ENCODE measurements around the gene RDH8.
A peak's percentile ranks its signal among the peaks of the same experiment; 100 is the strongest.

RDH8 gene

DNA sequence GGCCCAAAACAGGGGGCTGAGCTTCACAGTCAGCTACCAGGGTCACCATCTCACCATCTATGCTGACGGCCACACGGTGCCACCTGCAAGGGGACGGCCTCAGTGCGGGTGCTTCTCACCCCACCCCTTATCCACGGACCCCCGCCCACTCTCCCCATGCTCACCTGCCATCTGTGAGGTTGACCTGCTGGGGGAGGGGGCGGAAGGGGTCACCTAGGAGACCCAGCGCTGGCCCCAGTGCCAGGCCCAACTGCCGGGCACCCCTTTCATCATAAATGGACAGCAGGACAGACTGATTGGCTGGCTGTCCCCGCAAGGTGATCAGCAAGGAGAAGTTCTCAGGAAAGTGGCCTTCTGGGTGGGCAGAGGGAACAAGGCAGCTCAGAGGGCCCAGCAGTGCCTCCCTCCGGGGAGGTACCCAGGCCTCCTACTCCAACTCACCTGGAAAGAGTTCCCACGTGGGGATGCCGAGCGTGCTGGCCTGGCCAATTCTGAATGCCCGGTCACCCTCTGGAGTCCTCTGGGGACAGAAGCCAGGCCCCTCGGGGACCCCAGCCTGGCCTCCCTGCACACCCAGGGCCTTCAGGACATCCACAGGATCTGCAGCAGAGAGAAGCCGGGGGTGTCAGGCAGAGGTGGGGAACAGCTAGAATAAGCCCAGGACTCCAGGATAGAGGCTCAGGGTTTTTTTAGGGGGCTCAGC, 7.5 kb upstream of the RDH8 start:
- DNase-seq = no peak
- Histone ChIP-seq H3K9me3 (ENCODE audit: control extremely low read depth in 1 of 5, control insufficient read depth in 4 of 5, insufficient read depth in 2 of 5, low read depth in 1 of 5, low read length in 4 of 5) (no peaks in the 10 kb centered on the region), H3K27ac (ENCODE audit: insufficient read depth in 1 of 2, low read depth in 1 of 2, low read length in 2 of 2, poor library complexity in 1 of 2, severe bottlenecking in 2 of 2) (no peak overlapping the region), H3K4me1 (ENCODE audit: control extremely low read depth in 1 of 4, control insufficient read depth in 4 of 4, insufficient read depth in 4 of 4, low read length in 3 of 4) (peaks cover 0 to 5% (median 2%) of the 10 kb centered on the region in 4 experiments), H3K4me3 (ENCODE audit: control insufficient read depth in 1 of 7, extremely low read depth in 1 of 7, insufficient read depth in 4 of 7, low read depth in 2 of 7, low read length in 6 of 7) (no peak overlapping the region), H3K27me3 (replicated peaks in 2 of 5; ENCODE audit: control insufficient read depth in 4 of 5, insufficient read depth in 5 of 5, low read length in 4 of 5) (peaks cover 2 to 56% (median 22%) of the 10 kb centered on the region in 5 experiments), H3K36me3 (ENCODE audit: control insufficient read depth in 4 of 4, insufficient read depth in 4 of 4, low read length in 3 of 4) (no peaks in the 10 kb centered on the region)
- POLR2A ChIA-PET = interaction anchor here (0.5 kb wide), 1 partner anchor 692 kb away, joined by 3 read pairs; no protein-coding TSS in a partner anchor
- 88% methylated on average over 14 of the region's 17 CpGs for WGBS (ENCODE audit: insufficient coverage)
- CTCF ChIA-PET = no interaction called here

DNA sequence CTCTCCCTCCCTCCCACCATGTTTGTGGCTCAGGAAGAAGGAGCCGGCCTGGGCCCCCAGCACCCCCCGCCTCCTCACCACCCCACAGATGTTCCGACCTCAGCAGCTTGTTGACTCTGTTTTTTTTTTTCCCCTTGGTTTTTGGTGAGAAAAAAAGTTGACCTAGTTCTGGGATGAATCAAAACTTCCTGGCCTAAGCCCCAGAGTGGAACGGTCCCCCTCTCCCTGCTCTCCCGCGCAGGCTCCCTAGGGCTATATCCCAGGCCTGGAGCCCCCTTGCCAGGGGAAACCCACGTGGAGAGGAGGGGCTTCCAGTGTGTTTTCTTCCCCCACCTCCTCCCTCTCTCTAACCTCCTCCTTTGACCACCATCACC, 7.0 kb upstream of the RDH8 start:
- no peaks in the 10 kb centered on the region for H3K9me3 ChIP-seq (ENCODE audit: control extremely low read depth in 1 of 5, control insufficient read depth in 4 of 5, insufficient read depth in 2 of 5, low read depth in 1 of 5, low read length in 4 of 5)
- H3K4me3 ChIP-seq (ENCODE audit: control insufficient read depth in 1 of 7, extremely low read depth in 1 of 7, insufficient read depth in 4 of 7, low read depth in 2 of 7, low read length in 6 of 7) = no peak overlapping the region
- H3K36me3 ChIP-seq (ENCODE audit: control insufficient read depth in 4 of 4, insufficient read depth in 4 of 4, low read length in 3 of 4) = no peaks in the 10 kb centered on the region
- POLR2A ChIA-PET = interaction anchor here (0.5 kb wide), 1 partner anchor 691 kb away, joined by 3 read pairs; no protein-coding TSS in a partner anchor
- peak in 1 of 3 donors; percentile 13 for DNase-seq
- peaks cover 2 to 62% (median 27%) of the 10 kb centered on the region in 5 experiments for H3K27me3 ChIP-seq (replicated peaks in 2 of 5; ENCODE audit: control insufficient read depth in 4 of 5, insufficient read depth in 5 of 5, low read length in 4 of 5)
- H3K4me1 ChIP-seq (ENCODE audit: control extremely low read depth in 1 of 4, control insufficient read depth in 4 of 4, insufficient read depth in 4 of 4, low read length in 3 of 4) = peaks cover 0 to 5% (median 2%) of the 10 kb centered on the region in 4 experiments
- CTCF ChIA-PET = no interaction called here
- WGBS (ENCODE audit: insufficient coverage) = 40% methylated on average over 2 of the region's 7 CpGs
- no peak overlapping the region for H3K27ac ChIP-seq (ENCODE audit: insufficient read depth in 1 of 2, low read depth in 1 of 2, low read length in 2 of 2, poor library complexity in 1 of 2, severe bottlenecking in 2 of 2)

DNA sequence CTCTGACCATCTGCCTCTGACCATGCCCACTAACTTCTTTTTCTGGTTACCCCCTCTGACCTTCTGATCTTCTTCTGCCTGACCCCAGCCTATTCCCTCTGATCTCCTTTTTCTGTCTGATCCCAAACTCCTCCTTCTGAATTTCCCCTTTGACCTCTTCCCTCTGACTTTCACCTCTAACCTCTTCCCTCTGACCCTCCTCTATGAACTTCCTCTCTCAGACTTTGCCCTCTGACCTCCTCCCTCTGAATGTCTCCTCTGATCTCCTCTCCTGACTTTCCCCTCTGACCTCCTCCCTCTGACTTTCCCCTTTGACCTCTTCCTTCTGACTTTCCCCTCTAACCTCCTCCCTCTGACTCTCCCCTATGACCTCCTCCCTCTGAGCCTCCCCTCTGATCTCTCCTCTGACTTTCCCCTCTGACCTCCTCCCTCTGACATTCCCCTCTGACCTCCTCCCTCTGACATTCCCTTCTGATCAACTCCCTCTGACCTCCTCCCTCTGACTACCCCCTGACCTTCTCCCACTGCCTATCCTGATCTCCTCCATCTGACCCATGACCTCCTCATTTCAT, 6.4 kb upstream of the RDH8 start:
- Histone ChIP-seq H3K9me3 (ENCODE audit: control extremely low read depth in 1 of 5, control insufficient read depth in 4 of 5, insufficient read depth in 2 of 5, low read depth in 1 of 5, low read length in 4 of 5) (no peaks in the 10 kb centered on the region), H3K27me3 (replicated peaks in 2 of 5; ENCODE audit: control insufficient read depth in 4 of 5, insufficient read depth in 5 of 5, low read length in 4 of 5) (peaks cover 2 to 67% (median 30%) of the 10 kb centered on the region in 5 experiments), H3K27ac (ENCODE audit: insufficient read depth in 1 of 2, low read depth in 1 of 2, low read length in 2 of 2, poor library complexity in 1 of 2, severe bottlenecking in 2 of 2) (no peak overlapping the region), H3K36me3 (ENCODE audit: control insufficient read depth in 4 of 4, insufficient read depth in 4 of 4, low read length in 3 of 4) (no peaks in the 10 kb centered on the region), H3K4me1 (ENCODE audit: control extremely low read depth in 1 of 4, control insufficient read depth in 4 of 4, insufficient read depth in 4 of 4, low read length in 3 of 4) (peaks cover 0 to 5% (median 2%) of the 10 kb centered on the region in 4 experiments), H3K4me3 (ENCODE audit: control insufficient read depth in 1 of 7, extremely low read depth in 1 of 7, insufficient read depth in 4 of 7, low read depth in 2 of 7, low read length in 6 of 7) (no peak overlapping the region)
- DNase-seq = no peak
- ChIA-PET POLR2A (no interaction called here), CTCF (no interaction called here)

DNA sequence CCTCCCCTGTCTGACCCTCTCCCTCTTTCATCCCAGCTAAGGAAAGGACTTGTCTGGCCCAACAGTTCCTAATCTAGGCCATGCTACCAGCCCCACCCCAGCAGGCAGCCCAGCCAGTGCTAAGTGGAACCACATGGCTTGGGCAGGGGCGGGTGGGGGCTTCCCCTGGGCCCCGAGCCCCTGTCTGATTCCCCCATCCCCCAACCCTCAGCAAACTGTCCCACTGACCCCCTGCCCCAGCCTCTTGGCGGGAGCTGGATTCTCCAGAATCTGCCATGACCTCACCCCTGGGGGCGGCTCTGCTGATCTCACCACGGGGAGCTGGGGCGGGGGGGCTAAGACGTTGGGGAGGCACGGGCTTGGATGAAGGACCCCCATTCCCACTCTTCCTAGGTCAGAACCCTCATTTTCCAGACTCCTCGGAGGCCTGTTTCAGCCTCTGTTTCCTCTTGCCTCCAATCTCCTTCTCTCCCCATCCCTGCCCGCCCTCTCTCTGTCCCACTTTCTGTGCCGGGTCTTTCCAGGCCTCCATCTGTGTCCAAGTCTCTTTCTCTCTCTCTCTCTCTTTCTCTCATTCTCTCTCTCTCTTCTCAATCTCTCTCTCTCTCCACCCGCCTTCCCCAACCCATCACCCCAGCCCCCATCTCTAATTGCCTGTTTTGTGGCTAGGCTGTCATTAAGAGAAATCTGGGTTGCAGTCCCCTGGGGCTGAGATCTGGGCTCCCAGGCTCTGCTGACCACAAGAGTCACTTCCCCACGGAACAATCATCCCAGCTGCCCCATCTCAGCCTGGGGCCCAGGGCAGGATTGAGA, 5.7 kb upstream of the RDH8 start:
- no peaks in the 10 kb centered on the region for H3K36me3 ChIP-seq (ENCODE audit: control insufficient read depth in 4 of 4, insufficient read depth in 4 of 4, low read length in 3 of 4)
- peaks cover 0 to 5% (median 2%) of the 10 kb centered on the region in 4 experiments for H3K4me1 ChIP-seq (ENCODE audit: control extremely low read depth in 1 of 4, control insufficient read depth in 4 of 4, insufficient read depth in 4 of 4, low read length in 3 of 4)
- WGBS (ENCODE audit: insufficient coverage) = 51% methylated on average over 12 of the region's 13 CpGs
- peaks cover 2 to 74% (median 32%) of the 10 kb centered on the region in 5 experiments for H3K27me3 ChIP-seq (replicated peaks in 2 of 5; ENCODE audit: control insufficient read depth in 4 of 5, insufficient read depth in 5 of 5, low read length in 4 of 5)
- ChIA-PET CTCF (interaction anchor here (1.0 kb wide), 1 partner anchor 9 kb away, joined by 3 read pairs; no protein-coding TSS in a partner anchor), POLR2A (no interaction called here)
- H3K9me3 ChIP-seq (ENCODE audit: control extremely low read depth in 1 of 5, control insufficient read depth in 4 of 5, insufficient read depth in 2 of 5, low read depth in 1 of 5, low read length in 4 of 5) = no peaks in the 10 kb centered on the region
- H3K4me3 ChIP-seq (ENCODE audit: control insufficient read depth in 1 of 7, extremely low read depth in 1 of 7, insufficient read depth in 4 of 7, low read depth in 2 of 7, low read length in 6 of 7) = no peak overlapping the region
- no peak overlapping the region for H3K27ac ChIP-seq (ENCODE audit: insufficient read depth in 1 of 2, low read depth in 1 of 2, low read length in 2 of 2, poor library complexity in 1 of 2, severe bottlenecking in 2 of 2)
- peak in 1 of 3 donors; percentile 3 for DNase-seq

DNA sequence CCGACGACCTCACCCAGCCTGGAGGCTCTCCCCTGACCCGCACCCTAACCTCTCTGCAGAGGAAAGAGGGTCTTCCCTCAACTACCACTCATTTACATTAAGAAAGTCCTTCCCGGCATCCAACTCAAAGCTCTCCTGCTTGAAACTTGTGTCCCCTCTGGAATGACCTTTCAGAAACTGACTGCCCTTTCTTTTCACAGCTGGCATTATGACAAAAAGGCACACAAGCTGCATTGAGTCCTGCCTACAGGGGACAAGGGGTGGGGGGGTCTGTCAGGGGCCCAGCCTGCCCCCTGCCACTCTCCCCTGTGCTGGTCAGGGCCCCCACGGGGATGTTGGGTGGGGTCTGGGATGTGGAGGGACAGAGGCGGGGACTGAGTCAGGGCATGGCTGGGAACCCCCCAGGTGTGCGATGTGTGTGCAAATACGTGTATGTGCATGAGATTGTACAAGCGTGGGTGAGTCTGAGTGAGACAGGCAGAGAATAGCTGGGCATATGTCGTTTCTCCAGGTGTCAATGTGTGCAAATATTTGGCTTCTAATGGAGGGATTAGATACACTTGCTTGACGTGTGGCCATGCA, 5.0 kb upstream of the RDH8 start:
- Histone ChIP-seq H3K4me3 (ENCODE audit: control insufficient read depth in 1 of 7, extremely low read depth in 1 of 7, insufficient read depth in 4 of 7, low read depth in 2 of 7, low read length in 6 of 7) (no peak overlapping the region), H3K4me1 (ENCODE audit: control extremely low read depth in 1 of 4, control insufficient read depth in 4 of 4, insufficient read depth in 4 of 4, low read length in 3 of 4) (peaks cover 0 to 5% (median 2%) of the 10 kb centered on the region in 4 experiments), H3K27me3 (replicated peaks in 2 of 5; ENCODE audit: control insufficient read depth in 4 of 5, insufficient read depth in 5 of 5, low read length in 4 of 5) (peaks cover 2 to 76% (median 32%) of the 10 kb centered on the region in 5 experiments), H3K9me3 (ENCODE audit: control extremely low read depth in 1 of 5, control insufficient read depth in 4 of 5, insufficient read depth in 2 of 5, low read depth in 1 of 5, low read length in 4 of 5) (no peaks in the 10 kb centered on the region), H3K27ac (ENCODE audit: insufficient read depth in 1 of 2, low read depth in 1 of 2, low read length in 2 of 2, poor library complexity in 1 of 2, severe bottlenecking in 2 of 2) (no peak overlapping the region), H3K36me3 (ENCODE audit: control insufficient read depth in 4 of 4, insufficient read depth in 4 of 4, low read length in 3 of 4) (no peaks in the 10 kb centered on the region)
- CTCF ChIA-PET = interaction anchor here (1.0 kb wide), 1 partner anchor 9 kb away, joined by 3 read pairs; no protein-coding TSS in a partner anchor
- no peak for DNase-seq
- POLR2A ChIA-PET = interaction anchor here (0.6 kb wide), 1 partner anchor 206 kb away, joined by 3 read pairs; no protein-coding TSS in a partner anchor
- 55% methylated on average over 10 of the region's 11 CpGs for WGBS (ENCODE audit: insufficient coverage)

DNA sequence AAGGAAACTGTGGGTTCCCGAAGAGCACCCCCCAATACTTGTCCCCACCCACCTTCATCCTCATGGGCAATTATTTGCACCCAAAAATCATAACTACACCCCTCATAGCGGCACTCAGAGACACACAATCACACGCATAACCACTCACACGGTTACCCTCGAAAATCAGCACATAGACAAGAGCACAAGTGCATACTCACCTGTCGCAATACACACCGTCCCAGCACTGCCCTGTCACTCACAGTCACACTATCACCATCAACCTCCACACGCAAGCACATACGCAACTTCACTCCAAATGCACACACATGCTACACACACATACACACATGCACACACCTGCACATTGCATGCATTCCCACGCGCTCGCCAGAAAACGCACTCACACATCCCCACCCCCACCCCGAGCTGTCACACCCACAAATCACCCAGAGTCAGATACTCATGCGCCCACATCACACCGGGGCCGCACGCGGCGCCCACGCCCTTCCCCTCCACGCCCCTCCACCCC, 3.5 kb upstream of the RDH8 start:
- ChIA-PET POLR2A (no interaction called here), CTCF (interaction anchor here (1.7 kb wide), 1 partner anchor 9 kb away, joined by 8 read pairs; no protein-coding TSS in a partner anchor)
- Histone ChIP-seq H3K36me3 (ENCODE audit: control insufficient read depth in 4 of 4, insufficient read depth in 4 of 4, low read length in 3 of 4) (no peaks in the 10 kb centered on the region), H3K4me3 (ENCODE audit: control insufficient read depth in 1 of 7, extremely low read depth in 1 of 7, insufficient read depth in 4 of 7, low read depth in 2 of 7, low read length in 6 of 7) (no peak overlapping the region), H3K9me3 (ENCODE audit: control extremely low read depth in 1 of 5, control insufficient read depth in 4 of 5, insufficient read depth in 2 of 5, low read depth in 1 of 5, low read length in 4 of 5) (no peaks in the 10 kb centered on the region), H3K27me3 (replicated peaks in 2 of 5; ENCODE audit: control insufficient read depth in 4 of 5, insufficient read depth in 5 of 5, low read length in 4 of 5) (peaks cover 2 to 87% (median 37%) of the 10 kb centered on the region in 5 experiments), H3K4me1 (ENCODE audit: control extremely low read depth in 1 of 4, control insufficient read depth in 4 of 4, insufficient read depth in 4 of 4, low read length in 3 of 4) (peaks cover 0 to 5% (median 2%) of the 10 kb centered on the region in 4 experiments), H3K27ac (ENCODE audit: insufficient read depth in 1 of 2, low read depth in 1 of 2, low read length in 2 of 2, poor library complexity in 1 of 2, severe bottlenecking in 2 of 2) (no peak overlapping the region)
- 14% methylated on average over 12 of the region's 22 CpGs for WGBS (ENCODE audit: insufficient coverage)
- DNase-seq = peak in 1 of 3 donors; percentile 4

All from common myeloid progenitor, CD34-positive (primary cell).